Fibroblast of mammary gland (primary cell): Measurements from ENCODE around the gene EFHB.
"Not testable (repeated sequence)": the region's sequence is repeated elsewhere in the genome, so short reads cannot be mapped to it uniquely, and the experiment has no call there.

Source experiments
- DNase-seq: peaks from one replicate; pipeline ENCODE4 v3.0.0-alpha.2; 2010; ENCODE audit warnings: low read depth
- H3K4me3 ChIP-seq: 2 replicates; pipeline ENCODE4 v1.5.1; 2011; ENCODE audit warnings: low read depth, mild to moderate bottlenecking, low read length, moderate library complexity; ENCODE audit not compliant: control insufficient read depth
- CTCF ChIP-seq: conservative IDR thresholded peaks from 2 replicates; pipeline ENCODE4 v1.5.1; 2011; ENCODE audit warnings: low read depth, low read length, inconsistent platforms; ENCODE audit not compliant: control insufficient read depth, insufficient read depth

EFHB gene

GRCh38 chr3:19960696-19961095, 26.7 kb upstream of the EFHB start:
- DNase-seq, result no peak
- no peak for TF ChIP-seq CTCF
- H3K4me3 ChIP-seq, result no peak overlapping the region

- no peak for TF ChIP-seq CTCF
- no peak overlapping the region for H3K4me3 ChIP-seq
- DNase-seq, result no peak
These were observed 25.5 kb upstream of the EFHB start for GRCh38 chr3:19959505-19959904.

GRCh38 chr3:19957354-19957753, 23.3 kb upstream of the EFHB start:
- not testable (repeated sequence) for DNase-seq

GRCh38 chr3:19954676-19955075, 20.7 kb upstream of the EFHB start:
- no peak overlapping the region for H3K4me3 ChIP-seq
- TF ChIP-seq CTCF, result no peak
- DNase-seq, result no peak

More at GRCh38 chr3:19957354-19957753, 23.3 kb upstream of the EFHB start:
- not testable (repeated sequence) for H3K4me3 ChIP-seq

- no peak overlapping the region for H3K4me3 ChIP-seq
These were observed 16.3 kb upstream of the EFHB start for GRCh38 chr3:19950316-19950715.

GRCh38 chr3:19948226-19948591, 14.2 kb upstream of the EFHB start:
- peak overlapping the region; percentile 99 for H3K4me3 ChIP-seq
- DNase-seq, result no peak
- no peak for TF ChIP-seq CTCF

More at GRCh38 chr3:19950316-19950715, 16.3 kb upstream of the EFHB start:
- TF ChIP-seq CTCF, result no peak
- DNase-seq, result no peak

- TF ChIP-seq CTCF, result no peak
- H3K4me3 ChIP-seq, result peak overlapping the region; percentile 99
- peak; percentile 65 for DNase-seq
These were observed 13.7 kb upstream of the EFHB start for GRCh38 chr3:19947549-19948225.
